Measurements from ENCODE around the gene CA11.

Gene CA11

GRCh38 chr19:48627865-48628314 is 18.1 kb downstream of the CA11 start:
- H3K36me3 ChIP-seq (replicated peaks; ENCODE audit: insufficient read depth, low read length), result no peaks in the 10 kb centered on the region
- no peak overlapping the region for H2AFZ ChIP-seq (ENCODE audit: low read length)
- no peak overlapping the region for H3K4me3 ChIP-seq (ENCODE audit: low read length)
- TF ChIP-seq EZH2phosphoT487 (IDR thresholded peaks at IDR 0.05; ENCODE audit: low read length) (no peak), CTCF (IDR thresholded peaks at IDR 0.05; ENCODE audit: low read length) (no peak), EZH2 (optimal IDR thresholded peaks at IDR 0.05; ENCODE audit: low read depth, low read length) (no peak)
- H3F3A ChIP-seq (ENCODE audit: insufficient read depth, low read length), result peaks cover 13% of the 10 kb centered on the region; the same call in 1 of the 2 replicates
- H4K20me1 ChIP-seq (ENCODE audit: insufficient read depth, low read length), result no peaks in the 10 kb centered on the region
- H3K27ac ChIP-seq (ENCODE audit: low read length), result no peak overlapping the region
- H3K4me2 ChIP-seq (ENCODE audit: low read depth, low read length), result no peak overlapping the region
- DNase-seq, result no peak
- no peak overlapping the region for H3K9ac ChIP-seq (ENCODE audit: low read length)
- no peaks in the 10 kb centered on the region for H3K9me3 ChIP-seq (replicated peaks; ENCODE audit: insufficient read depth, low read length)
- no peaks in the 10 kb centered on the region for H3K9me2 ChIP-seq (replicated peaks; ENCODE audit: insufficient read depth, low read length)
- peaks cover 14% of the 10 kb centered on the region for H3K79me2 ChIP-seq (ENCODE audit: low read length)
- no peaks in the 10 kb centered on the region for H3K27me3 ChIP-seq (replicated peaks; ENCODE audit: insufficient read depth, low read length)
- peaks cover 12% of the 10 kb centered on the region for H3K4me1 ChIP-seq (ENCODE audit: low read length)

DNA sequence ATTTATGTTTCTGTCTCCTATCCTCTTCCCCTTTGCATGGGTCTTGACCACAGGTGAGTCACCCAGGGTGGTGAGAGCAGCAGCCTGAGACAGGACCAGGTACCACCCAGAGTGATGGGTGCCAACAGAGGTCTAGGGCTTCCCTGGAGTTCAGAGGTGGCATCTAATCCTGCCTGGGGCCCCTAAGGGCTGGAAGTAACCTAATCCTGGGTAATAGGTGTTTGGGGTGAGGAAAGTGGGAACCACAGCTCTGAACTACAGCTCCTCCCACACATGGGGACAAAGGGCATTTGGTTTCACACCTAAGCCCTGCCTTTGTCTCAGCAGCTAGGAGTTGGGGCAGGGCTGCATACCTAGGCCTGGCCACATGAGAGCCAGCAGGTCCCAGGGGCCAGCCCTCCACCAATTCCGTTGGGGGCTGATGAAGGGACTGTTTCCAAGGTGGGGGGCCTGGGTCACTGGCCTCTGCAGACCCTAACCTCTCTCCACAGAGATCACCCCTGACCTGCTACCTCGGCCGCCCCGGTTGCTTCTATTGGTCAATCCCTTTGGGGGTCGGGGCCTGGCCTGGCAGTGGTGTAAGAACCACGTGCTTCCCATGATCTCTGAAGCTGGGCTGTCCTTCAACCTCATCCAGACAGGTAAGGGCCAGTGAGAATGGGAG is 18.7 kb downstream of the CA11 start:
- no peak for TF ChIP-seq EZH2 (optimal IDR thresholded peaks at IDR 0.05; ENCODE audit: low read depth, low read length)
- no peak for TF ChIP-seq EZH2phosphoT487 (IDR thresholded peaks at IDR 0.05; ENCODE audit: low read length)
- no peak for TF ChIP-seq CTCF (IDR thresholded peaks at IDR 0.05; ENCODE audit: low read length)
- peaks cover 14% of the 10 kb centered on the region for H3K79me2 ChIP-seq (ENCODE audit: low read length)
- no peaks in the 10 kb centered on the region for H3K27me3 ChIP-seq (replicated peaks; ENCODE audit: insufficient read depth, low read length)
- no peaks in the 10 kb centered on the region for H4K20me1 ChIP-seq (ENCODE audit: insufficient read depth, low read length)
- no peak for DNase-seq
- H3K9ac ChIP-seq (ENCODE audit: low read length), result no peak overlapping the region
- peaks cover 7% of the 10 kb centered on the region; the same call in 1 of the 2 replicates for H3K4me1 ChIP-seq (ENCODE audit: low read length)
- H3K9me2 ChIP-seq (replicated peaks; ENCODE audit: insufficient read depth, low read length), result no peaks in the 10 kb centered on the region
- no peak overlapping the region for H3K4me2 ChIP-seq (ENCODE audit: low read depth, low read length)
- H3F3A ChIP-seq (ENCODE audit: insufficient read depth, low read length), result peaks cover 9% of the 10 kb centered on the region; the same call in 1 of the 2 replicates
- no peak overlapping the region for H3K27ac ChIP-seq (ENCODE audit: low read length)
- H3K4me3 ChIP-seq (ENCODE audit: low read length), result no peak overlapping the region
- H3K36me3 ChIP-seq (replicated peaks; ENCODE audit: insufficient read depth, low read length), result no peaks in the 10 kb centered on the region
- no peak overlapping the region for H2AFZ ChIP-seq (ENCODE audit: low read length)
- no peaks in the 10 kb centered on the region for H3K9me3 ChIP-seq (replicated peaks; ENCODE audit: insufficient read depth, low read length)

DNA sequence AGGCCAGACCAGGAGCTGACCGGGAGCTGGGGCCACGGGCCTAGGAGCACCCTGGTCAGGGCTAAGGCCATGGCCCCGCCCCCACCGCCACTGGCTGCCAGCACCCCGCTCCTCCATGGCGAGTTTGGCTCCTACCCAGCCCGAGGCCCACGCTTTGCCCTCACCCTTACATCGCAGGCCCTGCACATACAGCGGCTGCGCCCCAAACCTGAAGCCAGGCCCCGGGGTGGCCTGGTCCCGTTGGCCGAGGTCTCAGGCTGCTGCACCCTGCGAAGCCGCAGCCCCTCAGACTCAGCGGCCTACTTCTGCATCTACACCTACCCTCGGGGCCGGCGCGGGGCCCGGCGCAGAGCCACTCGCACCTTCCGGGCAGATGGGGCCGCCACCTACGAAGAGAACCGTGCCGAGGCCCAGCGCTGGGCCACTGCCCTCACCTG is 20.1 kb downstream of the CA11 start:
- Histone ChIP-seq H3K4me1 (ENCODE audit: low read length) (peaks cover 7% of the 10 kb centered on the region; the same call in 1 of the 2 replicates), H3K27ac (ENCODE audit: low read length) (no peak overlapping the region), H3K9me3 (replicated peaks; ENCODE audit: insufficient read depth, low read length) (no peaks in the 10 kb centered on the region), H4K20me1 (ENCODE audit: insufficient read depth, low read length) (no peaks in the 10 kb centered on the region), H3K4me3 (ENCODE audit: low read length) (no peak overlapping the region), H3K36me3 (replicated peaks; ENCODE audit: insufficient read depth, low read length) (no peaks in the 10 kb centered on the region), H3K27me3 (replicated peaks; ENCODE audit: insufficient read depth, low read length) (no peaks in the 10 kb centered on the region), H3K9ac (ENCODE audit: low read length) (no peak overlapping the region), H2AFZ (ENCODE audit: low read length) (no peak overlapping the region), H3K79me2 (ENCODE audit: low read length) (peaks cover 14% of the 10 kb centered on the region), H3K4me2 (ENCODE audit: low read depth, low read length) (no peak overlapping the region), H3K9me2 (replicated peaks; ENCODE audit: insufficient read depth, low read length) (no peaks in the 10 kb centered on the region), H3F3A (ENCODE audit: insufficient read depth, low read length) (peaks cover 4% of the 10 kb centered on the region; the same call in 1 of the 2 replicates)
- no peak for DNase-seq
- no peak for TF ChIP-seq EZH2 (optimal IDR thresholded peaks at IDR 0.05; ENCODE audit: low read depth, low read length)
